ENCODE results near the gene TMEM217.
A peak's percentile ranks its signal among the peaks of the same experiment; 100 is the strongest.

Gene TMEM217

DNA sequence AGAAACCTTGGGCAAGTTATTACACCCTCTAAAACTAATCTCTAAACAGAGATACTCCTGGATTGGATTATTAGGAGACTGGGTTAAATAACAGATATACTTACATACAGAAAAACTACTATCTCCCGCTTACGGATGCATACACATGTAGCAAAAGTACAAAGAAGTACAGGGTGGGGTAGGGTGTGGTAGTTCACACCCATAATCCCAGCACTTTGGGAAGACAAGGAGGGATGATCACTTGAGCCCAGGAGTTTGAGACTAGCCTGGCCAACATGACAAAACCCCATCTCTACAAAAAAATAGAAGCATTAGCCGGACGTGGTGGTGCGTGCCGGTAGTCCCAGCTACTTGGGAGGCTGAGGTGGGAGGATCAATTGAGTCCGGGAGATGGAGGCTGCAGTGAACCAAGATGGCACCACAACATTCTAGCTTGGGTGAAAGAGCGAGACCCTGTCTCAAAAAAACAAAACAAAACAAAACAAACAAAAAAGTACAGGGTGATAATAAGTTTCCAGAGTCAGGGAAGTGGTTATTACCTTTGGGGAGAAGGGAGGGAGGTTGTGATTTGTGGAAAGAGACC lies 79.9 kb downstream of the TMEM217 start:
- no peak for DNase-seq

DNA sequence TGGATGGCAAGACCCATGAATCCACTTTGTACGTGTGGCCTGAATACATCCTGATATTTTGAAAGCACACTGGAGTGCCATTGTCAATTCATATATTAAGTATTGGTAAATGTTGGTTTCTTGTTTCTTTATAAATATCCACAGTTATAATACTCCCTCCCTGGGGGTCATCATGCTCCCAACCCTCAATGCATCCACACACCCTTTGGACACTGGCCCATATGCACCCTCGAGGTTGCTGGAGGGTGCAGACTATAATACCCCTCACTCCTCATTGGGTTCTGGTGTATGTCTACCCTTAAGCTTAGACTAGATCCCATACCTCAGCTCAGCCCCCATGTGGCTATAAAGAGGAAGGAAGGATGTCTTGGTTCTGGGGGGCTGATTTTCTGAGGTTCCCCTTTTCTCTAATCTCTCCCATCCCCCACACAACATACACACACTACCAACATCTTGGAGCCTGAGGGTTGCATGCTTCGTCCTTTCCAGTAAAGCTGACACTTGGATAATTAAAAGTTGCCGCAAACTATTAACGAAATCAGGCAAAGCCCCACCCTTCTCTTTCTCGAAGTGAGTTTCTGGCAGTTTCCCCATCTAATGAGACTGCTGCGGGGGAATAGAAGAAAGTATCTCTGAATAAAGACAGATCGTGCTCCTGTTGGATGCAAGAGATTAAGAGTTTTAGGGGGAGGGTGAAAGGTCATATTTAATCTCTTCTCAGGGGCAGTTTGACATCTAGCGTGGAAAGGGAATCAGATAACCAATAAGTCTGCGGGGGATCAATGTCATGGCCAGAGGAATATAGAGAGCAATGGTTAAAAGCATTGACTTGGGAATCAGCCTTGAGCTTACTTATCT lies 80.6 kb downstream of the TMEM217 start:
- no peak for DNase-seq

DNA sequence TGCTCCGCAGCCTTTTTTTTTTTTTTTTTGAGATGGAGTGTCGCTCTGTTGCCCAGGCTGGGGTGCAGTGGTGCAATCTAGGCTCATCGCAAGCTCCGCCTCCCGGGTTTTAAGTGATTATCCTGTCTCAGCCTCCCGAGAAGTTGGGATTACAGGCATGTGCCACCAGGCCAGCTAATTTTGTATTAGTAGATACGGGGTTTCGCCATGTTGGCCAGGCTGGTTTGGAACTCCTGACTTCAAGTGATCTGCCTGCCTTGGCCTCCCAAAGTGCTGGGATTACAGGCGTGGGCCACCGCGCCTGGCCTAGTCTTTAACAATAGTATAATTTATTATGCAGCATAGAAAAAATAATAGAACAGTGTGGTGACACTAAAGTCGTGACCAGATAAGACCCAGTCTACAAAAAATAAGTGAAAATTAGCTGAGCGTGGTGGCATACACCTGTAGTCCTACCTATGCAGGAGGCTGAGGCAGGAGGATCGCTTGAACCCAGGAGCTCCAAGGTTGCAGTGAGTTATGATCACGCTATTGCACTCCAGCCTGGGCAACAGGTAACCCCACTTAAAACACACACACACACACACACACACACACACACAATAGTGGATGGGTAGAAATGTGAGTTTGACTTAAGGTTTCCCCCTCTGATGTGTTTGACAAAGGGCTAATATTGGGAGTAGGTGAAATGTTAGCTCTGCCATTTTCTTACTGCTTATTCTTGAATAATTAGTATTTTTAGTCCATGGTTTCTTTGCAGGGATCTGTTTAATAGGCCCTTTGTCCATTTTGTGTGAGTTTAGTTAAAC lies 81.5 kb downstream of the TMEM217 start:
- DNase-seq: no peak

DNA sequence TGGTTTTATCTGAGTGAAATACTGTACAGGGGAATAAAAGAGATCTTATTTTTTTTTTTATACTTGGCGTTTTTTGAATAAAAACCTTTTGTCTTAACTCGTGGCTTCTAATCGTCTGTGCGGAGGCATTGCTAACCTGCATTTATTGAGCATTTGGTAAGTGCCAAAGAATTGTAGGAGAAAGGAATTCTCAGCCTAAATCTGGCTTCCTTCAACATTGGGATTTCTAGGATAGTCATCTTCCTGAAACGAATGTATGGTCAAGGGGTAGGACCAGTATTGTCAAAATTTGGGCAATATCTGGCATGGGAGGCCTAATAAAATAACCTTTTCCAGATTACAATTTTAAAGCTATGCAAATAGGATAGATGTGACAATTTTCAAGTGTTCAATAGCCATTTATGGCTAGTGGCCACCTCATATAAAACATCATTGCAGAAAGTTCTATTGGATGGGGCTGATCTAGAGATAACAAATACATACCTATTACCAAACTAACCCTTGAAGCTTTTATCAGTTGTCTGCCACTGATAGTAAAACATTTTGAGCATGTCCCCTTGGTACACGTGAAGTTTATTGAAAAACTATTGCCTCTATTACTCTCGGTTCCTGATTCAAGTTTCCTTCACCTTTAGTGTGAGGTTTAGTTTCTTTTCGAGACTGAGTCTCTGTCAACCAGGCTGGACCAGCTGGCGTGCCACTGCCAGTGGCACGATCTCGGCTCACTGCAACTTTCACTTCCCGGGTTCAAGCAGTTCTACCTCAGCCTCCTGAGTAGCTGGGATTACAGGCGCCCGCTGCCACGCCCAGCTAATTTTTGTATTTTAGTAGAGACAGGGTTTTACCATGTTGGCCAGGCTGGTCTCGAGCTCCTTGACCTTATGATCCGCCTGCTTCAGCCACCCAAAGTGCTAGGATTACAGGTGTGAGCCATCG lies 82.3 kb downstream of the TMEM217 start:
- DNase-seq: no peak

DNA sequence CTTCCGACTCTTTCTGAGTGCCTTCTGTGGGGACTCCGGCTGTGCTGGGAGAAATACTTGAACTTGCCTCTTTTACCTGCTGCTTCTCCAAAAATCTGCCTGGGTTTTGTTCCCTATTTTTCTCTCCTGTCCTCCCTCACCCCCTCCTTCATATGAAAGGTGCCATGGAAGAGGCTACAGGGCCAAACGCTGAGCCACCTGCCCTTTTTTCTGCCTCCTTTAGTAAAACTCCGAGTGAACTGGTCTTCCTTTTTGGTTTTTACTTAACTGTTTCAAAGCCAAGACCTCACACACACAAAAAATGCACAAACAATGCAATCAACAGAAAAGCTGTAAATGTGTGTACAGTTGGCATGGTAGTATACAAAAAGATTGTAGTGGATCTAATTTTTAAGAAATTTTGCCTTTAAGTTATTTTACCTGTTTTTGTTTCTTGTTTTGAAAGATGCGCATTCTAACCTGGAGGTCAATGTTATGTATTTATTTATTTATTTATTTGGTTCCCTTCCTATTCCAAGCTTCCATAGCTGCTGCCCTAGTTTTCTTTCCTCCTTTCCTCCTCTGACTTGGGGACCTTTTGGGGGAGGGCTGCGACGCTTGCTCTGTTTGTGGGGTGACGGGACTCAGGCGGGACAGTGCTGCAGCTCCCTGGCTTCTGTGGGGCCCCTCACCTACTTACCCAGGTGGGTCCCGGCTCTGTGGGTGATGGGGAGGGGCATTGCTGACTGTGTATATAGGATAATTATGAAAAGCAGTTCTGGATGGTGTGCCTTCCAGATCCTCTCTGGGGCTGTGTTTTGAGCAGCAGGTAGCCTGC lies 83.2 kb downstream of the TMEM217 start:
- no peak for DNase-seq

DNA sequence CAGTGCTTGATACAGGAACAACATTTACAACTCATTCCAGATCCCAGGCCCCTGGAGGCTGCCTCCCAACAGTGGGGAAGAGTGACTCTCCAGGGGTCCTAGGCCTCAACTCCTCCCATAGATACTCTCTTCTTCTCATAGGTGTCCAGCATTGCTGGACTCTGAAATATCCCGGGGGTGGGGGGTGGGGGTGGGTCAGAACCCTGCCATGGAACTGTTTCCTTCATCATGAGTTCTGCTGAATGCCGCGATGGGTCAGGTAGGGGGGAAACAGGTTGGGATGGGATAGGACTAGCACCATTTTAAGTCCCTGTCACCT lies 83.8 kb downstream of the TMEM217 start:
- no peak for DNase-seq

DNA sequence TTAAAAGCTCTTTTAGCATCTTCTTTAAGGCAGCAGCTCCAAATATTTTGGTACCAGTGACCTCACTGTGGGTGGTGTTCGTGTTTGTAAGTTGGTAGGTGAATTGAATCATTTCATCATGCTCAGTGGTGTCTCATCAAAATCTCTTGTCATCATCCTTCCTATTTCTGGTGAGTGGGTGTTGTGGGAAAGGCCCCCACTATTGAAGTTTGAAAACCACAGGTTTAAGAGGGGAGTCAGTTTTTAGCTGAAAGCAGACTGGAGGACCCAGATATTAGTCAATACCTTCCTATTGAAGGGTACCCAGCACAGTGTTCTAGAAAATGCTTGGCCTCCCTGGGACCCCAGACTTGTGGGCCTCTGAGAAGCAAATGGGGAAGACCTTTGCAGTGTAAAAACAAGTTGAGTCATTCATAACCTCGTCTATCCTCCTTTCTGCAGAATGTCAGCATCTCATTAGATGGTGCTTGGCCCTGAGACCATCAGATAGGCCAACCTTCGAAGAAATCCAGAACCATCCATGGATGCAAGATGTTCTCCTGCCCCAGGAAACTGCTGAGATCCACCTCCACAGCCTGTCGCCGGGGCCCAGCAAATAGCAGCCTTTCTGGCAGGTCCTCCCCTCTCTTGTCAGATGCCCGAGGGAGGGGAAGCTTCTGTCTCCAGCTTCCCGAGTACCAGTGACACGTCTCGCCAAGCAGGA lies 84.3 kb downstream of the TMEM217 start:
- DNase-seq: no peak

DNA sequence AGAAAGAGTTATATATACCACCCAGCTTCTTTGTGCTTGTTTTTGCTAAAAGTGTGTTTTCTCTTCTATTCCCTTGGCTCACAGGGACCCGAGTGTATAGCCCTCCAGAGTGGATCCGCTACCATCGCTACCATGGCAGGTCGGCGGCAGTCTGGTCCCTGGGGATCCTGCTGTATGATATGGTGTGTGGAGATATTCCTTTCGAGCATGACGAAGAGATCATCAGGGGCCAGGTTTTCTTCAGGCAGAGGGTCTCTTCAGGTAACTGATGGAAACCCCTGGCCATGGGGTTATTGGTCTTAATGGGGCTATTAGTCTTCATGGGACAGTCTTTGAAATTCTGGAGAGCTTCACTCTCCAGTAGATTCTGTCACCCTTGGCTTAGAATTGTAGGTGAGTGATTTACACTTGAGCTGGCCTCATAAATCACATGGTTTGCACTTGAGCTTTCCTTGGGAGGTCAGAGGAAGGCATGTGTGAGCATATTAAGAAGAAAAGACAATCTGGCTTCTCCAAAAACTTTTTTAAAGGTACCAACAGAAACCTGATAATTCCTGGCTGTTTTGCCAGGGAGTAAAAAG lies 84.9 kb downstream of the TMEM217 start:
- no peak for DNase-seq

DNA sequence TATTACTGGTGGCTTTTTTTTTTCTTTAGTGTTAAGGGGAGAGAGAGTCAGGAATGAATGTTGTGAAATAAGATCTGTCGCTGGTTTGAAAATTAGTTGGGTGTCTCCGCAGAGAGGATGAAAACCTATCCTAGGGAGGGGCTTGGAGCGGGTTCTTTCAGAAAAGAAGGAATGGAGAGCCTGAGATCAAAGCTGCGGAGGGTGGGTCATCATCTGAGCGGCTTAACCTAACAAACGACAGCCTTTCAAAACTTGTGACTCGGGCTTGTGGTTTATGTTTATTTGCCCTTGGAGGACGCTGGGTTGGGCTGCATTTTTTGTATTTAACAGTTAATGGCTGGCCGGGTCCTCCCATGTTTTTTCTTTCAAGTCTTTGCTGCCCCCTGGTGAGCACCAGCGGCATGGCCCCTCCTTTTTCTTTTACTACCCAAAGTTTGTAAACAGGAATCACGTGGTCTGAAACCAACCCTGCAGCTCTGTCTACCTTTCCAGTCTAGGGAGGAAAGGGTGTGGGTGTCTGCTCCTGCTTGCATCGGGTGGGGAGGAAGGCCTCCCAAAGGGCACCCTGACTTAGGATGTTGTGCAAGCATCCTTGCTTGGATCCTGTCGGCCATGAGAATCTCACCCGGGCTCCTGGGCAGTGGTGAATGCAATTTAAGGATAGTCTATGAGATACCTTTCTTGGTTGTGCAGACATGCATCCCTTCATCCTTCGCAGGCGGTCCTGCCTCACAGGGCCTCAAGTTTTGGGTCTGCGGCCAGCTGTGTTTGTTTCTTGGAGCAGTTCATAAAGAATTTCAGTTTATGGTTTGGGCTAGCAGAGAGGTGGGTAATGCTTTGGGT lies 85.8 kb downstream of the TMEM217 start:
- DNase-seq: peak; percentile 94

DNA sequence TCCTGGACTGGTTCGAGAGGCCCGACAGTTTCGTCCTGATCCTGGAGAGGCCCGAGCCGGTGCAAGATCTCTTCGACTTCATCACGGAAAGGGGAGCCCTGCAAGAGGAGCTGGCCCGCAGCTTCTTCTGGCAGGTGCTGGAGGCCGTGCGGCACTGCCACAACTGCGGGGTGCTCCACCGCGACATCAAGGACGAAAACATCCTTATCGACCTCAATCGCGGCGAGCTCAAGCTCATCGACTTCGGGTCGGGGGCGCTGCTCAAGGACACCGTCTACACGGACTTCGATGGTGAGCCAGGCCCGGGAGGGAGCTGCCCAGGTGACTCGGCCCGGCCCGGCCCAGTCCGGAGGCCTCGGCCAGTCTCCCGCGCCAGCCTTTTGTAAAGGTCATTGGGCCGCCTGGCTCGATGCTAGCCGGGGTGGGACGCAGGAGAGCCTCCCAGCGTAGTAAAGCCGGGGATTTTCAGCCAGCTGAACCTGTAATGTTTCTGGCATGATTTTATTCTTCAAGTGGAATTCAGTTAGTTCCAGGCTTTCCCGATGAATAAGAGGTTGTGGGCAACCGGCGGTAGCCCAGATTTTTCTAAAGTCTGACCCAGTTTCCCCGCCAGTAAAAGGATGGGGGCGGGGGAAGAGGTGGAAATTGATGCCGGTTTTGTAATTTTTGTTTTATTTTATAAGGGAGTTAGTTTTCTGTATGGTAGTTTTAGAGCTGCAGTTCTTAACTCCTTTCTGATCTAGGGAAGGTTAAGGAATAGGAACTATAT lies 86.6 kb downstream of the TMEM217 start:
- DNase-seq: peak; percentile 48

DNA sequence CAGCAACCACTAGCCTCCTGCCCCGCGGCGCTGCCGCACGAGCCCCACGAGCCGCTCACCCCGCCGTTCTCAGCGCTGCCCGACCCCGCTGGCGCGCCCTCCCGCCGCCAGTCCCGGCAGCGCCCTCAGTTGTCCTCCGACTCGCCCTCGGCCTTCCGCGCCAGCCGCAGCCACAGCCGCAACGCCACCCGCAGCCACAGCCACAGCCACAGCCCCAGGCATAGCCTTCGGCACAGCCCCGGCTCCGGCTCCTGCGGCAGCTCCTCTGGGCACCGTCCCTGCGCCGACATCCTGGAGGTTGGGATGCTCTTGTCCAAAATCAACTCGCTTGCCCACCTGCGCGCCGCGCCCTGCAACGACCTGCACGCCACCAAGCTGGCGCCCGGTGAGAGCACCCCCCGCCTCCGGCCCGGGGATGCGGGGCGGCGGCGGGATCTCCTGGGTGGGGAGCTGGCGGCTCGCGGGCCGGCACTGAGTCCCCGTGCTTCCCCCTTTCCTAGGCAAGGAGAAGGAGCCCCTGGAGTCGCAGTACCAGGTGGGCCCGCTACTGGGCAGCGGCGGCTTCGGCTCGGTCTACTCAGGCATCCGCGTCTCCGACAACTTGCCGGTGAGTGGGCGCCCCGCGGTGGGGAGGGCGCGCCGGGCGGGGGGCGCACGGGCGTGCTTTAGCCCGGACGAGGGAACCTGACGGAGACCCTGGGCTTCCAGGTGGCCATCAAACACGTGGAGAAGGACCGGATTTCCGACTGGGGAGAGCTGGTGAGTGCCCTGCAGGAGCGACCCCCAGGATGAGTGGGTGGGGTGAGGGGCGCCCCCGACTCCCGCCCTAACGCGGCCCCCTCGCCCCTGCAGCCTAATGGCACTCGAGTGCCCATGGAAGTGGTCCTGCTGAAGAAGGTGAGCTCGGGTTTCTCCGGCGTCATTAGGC lies 87.4 kb downstream of the TMEM217 start:
- peak; percentile 40 for DNase-seq

DNA sequence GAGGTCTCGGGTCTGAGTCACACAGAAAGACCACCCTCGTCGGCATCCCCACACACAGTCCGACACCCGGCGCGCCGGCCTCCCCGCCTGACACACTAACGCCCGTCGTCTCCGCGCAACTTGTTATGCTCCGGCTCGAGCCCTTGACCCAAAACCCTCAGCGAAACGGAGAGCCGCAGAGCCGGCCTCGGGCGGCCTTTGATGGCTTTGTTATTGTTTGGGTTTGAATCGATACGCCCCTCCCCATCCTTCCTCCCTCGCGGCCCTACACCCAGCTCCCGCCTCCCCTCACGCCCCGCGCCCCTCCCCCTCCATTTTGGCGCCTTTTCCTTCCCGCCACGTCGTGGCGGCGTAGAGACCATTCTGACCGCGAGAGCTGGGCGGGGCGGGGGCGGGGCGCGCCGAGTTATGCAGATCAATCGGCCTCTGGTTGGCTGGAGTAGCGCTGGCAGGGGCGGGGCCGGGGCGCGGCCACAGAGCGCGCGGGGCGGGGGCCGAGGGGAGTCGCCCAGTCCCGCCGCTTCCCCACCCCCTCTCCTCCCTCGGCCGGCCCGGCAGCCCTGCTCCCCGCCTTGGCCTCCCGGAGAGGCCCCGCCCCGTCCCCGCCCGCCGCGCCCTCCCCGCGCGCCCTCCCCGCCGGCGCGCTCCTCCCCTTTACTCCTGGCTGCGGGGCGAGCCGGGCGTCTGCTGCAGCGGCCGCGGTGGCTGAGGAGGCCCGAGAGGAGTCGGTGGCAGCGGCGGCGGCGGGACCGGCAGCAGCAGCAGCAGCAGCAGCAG lies 88.3 kb downstream of the TMEM217 start, which contains the start of gene PIM1:
PIM1 (plus strand) TSS at position 657 of the 777 bp plus-strand sequence. CDS start 424 bp downstream, outside the sequence.
- DNase-seq: peak; percentile 93

DNA sequence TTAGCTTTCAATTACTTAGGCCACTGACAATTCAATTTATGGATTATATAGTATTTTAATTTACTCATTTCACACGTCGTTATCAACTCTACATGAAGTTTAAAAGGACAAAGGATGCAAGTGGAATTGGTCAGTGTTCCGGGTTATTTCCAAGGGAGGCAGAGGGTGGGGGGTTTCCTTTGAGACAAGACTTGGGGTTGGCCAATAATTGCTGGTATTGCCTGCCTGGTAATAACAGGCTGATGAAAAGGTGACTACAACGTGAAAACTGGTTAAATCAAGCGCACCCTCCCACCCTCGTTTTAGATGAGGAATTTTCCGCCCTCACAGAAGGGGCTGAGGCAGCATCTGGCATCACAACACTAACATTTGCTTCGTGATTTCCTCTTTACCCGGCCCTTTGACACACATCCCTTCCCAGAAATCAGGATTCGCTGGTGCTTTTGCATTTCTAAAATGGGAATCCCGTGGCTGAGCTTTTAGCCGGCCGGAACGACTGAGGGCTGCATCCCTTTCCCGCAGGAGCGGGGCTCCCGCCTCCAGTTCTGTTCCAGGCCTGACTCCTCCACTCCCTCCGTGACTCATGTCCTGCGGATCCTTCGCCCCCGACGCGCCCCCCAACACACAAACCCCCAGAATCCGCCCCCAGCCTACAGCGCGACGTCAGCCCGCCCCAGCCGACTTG lies 89.0 kb downstream of the TMEM217 start:
- peak; percentile 70 for DNase-seq

DNA sequence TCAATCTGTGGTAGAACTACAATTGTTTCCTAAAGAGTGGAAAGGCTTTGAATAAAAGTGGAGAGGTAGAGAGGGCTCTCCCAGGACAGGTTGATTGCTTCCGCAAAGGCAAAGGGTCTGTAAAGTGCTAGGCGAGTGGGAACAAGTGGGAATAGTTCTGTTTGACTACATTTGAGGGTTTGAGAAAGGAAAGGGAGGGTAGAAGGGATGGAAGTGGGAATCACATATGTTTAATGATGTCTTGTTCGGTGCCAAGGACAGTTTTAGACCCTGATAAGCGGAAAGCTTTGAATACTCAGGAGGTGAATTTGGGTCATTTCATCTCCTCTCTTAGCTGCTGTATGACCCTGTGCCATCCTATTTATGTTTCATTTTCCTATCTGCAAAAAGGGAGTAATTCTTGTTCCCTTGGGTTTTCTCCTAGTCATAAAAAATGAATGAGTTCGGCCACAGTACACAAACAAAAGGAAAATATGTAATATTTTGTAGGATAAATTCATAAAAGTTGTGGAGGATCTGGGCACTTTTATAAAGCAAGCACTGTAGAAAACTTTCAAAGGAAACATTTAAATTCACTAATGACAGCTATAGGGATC lies 89.7 kb downstream of the TMEM217 start:
- DNase-seq: peak; percentile 33

DNA sequence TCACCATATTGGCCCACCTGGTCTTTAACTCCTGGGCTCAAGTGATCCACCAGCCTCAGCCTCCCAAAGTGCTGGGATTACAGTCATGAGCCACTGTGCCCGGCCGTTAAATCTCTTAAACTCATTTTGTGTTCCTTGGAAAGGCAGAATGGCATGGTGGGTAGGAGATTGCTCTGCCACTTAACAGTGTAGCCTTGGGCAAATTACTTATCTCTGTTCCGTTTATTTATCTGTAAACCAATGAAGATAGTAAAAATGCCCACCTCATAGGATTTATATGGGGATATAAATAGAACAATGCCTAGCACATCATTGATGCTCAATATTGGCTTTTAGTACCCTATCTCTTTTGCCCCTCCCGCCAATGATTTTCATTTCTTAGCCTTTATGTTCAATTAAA lies 95.2 kb downstream of the TMEM217 start:
- DNase-seq: no peak
